Activated CD4-positive, alpha-beta T cell treated with anti-CD3 and anti-CD28 coated beads, Interleukin-2, amount 50 U/mL, for 1 hour (primary cell): ENCODE results near the gene MTG1.
"Not testable (repeated sequence)": the region's sequence is repeated elsewhere in the genome, so short reads cannot be mapped to it uniquely, and the experiment has no call there.

ENCODE experiments used
- DNase-seq: peaks from one replicate; pipeline ENCODE4 v3.0.0-alpha.2; 2020

The MTG1 gene

DNA sequence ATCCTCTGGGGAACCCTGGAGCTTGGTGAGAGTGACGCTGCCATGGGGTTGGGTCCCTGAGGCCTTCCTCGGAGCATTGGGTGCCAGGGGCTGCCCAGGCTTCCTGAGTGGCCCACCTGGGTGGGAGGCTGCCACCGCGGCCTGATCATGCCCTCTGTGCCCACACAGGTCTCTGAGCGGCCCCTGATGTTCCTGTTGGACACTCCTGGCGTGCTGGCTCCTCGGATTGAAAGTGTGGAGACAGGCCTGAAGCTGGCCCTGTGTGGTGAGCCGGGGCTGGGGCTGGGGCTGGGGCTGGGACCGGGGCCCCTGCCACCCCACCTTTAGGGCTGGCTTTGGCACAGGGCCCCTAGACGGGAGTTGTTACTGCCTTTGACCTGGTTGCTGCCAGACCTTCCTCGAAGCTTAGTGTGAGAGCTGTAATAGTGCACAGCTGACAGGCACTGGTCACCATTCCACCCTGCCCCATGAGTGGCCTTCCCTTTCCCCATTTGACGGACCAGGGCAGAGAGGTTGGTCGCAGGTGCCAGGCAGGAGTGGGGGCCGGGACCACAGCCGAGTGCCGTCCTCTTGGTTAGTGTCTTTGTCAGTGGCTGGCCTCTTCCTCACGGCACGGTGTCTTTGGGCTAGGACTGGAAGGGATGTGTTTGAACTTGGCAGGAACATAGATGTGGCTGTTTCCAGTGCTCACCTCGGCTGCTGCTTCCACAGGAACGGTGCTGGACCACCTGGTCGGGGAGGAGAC, 8.2 kb downstream of the MTG1 start:
- DNase-seq = no peak

GRCh38 chr10:133403359-133403758, 9.4 kb downstream of the MTG1 start:
- no peak for DNase-seq

GRCh38 chr10:133403784-133404183, 9.8 kb downstream of the MTG1 start:
- DNase-seq = no peak

- DNase-seq = no peak
Observed at GRCh38 chr10:133405272-133405671, 11.3 kb downstream of the MTG1 start.

DNA sequence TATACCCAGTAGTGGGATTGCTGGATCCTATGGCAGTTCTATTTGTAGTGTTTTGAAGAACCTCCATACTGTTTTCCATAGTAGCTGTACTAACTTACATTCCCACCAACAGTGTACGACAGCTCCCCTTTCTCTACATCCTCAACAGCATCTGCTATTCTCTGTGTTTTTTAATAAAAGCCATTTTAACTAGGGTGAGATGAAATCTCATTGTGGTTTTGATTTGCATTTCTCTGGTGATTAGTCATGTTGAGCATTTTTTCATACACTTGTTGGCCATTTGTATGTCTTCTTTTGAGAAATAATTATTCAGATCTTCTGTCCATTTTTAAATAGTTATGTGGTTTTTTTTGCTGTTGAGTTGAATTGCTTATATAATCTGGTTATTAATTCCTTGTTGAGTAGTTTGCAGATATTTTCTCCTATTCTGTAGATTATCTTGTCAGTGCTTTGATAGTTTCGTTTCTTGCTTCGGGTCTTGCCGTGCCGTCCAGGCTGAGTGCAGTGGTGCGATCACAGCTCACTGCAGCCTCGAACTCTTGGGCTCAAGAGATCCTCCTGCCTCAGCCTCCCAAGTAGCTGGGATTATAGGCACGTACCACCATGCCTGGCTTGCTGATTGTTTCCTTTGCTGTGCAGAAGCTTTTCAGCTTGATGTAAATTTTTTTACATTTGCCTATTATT, 12.0 kb downstream of the MTG1 start:
- no peak for DNase-seq

DNA sequence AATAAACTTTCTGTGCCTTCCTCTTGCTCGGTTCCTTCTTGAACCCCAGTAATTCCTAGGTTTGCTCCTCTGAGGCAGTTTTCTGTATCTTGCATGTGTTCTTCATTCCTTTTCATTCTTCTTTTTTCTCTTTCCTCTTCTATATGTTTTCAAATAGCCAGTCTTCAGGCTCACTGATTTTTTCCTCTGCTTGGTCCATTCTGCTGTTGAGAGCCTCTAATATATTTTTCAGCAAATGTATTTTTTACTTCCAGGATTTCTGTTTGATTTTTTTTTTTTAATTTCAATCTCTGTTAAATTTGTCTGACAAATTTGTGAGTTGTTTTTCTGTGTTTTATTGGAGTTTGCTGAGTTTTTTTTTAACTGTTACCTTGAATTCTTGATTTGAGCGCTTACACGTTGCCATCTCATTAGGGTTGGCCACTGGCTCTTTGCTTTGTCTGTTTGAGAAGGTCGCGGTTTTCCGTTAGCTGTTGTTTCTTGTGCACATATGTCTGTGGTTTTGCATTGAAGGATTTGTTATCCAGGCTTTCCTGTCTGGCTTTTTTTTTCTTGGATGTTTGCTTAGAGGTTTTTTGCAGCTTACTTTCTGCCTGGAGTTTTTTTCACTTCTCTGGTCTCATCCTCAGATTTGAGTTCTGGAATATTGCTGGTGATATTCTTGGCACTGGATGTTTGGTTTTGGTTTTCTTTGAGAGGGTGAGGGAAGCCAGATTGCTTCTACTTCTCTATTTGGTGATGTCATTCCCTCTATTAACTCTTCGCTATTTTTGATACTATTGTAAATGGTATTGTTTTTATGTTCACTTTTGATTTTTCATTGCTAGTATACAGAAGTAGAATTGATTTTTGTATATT, 17.8 kb downstream of the MTG1 start:
- no peak for DNase-seq

DNA sequence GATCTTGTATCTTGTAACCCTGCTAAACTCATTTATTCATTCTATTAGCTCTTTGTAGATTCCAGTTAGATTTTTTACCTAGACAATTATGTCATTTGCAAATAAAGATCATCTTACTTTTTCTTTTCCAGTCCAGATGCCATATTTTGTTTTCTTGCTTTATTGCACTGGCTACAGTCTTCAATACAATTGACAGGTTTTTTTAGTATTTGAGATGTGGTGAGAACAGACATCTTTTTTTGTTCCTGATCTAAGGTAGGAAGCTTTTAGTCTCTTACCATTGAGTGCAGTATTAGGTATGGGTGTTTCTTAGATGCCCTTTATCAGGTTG, 18.4 kb downstream of the MTG1 start:
- DNase-seq = no peak

GRCh38 chr10:133414401-133414800, 20.4 kb downstream of the MTG1 start:
- not testable (repeated sequence) for DNase-seq

- DNase-seq = no peak
Observed at GRCh38 chr10:133415752-133416151, 21.8 kb downstream of the MTG1 start.

- DNase-seq = no peak
Observed at GRCh38 chr10:133418289-133418993, 24.5 kb downstream of the MTG1 start.

DNA sequence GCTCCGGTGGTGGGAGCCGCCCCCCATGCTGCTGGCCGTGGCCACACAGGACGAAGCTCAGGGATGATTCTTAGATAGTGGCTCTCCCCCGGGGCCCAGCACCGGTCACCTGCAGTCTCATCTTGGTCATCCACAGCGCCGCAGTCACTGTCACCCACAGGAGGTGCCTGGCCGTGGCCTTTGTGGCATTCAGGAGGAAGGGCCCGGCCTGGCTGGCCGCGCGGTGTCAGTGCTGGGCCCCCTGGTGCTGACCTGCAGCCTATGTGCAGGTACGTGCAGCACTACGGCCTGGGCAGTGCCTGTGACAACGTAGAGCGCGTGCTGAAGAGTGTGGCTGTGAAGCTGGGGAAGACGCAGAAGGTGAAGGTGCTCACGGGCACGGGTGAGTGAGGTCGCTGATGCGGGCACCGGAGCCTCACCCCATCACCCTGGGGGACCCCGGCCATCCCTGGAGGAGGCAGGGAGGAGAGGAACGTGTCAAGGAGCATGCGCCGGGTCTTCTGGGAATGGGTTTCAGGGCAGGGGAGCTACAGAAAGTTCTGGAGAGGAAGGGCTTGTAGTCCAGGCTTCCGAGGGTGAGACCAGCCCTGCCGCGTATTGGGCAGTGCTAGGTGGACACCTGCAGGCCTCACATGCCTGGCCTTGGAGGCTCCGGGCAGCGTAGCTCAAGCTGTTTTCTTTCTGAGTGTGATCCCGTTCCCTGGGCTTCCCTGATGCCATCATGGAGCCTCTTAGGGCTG, 25.4 kb downstream of the MTG1 start:
- DNase-seq = no peak

DNA sequence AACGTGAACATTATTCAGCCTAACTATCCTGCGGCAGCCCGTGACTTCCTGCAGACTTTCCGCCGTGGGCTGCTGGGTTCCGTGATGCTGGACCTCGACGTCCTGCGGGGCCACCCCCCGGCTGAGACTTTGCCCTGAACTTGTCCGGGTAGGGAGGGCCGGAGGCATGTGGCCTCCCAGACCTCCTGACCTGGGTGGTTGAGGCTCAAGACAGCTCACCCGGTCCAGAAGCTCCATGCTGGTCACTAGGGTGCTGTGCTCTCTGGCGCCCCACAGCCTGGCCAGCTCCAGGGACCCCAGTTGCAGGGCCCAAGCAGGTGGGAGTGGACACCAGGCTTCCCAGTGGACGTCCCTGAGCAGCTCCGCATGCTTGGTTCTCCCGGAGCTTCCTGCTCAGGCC, 26.1 kb downstream of the MTG1 start:
- DNase-seq = no peak

- no peak for DNase-seq
Observed at GRCh38 chr10:133420579-133420978, 26.6 kb downstream of the MTG1 start.

DNA sequence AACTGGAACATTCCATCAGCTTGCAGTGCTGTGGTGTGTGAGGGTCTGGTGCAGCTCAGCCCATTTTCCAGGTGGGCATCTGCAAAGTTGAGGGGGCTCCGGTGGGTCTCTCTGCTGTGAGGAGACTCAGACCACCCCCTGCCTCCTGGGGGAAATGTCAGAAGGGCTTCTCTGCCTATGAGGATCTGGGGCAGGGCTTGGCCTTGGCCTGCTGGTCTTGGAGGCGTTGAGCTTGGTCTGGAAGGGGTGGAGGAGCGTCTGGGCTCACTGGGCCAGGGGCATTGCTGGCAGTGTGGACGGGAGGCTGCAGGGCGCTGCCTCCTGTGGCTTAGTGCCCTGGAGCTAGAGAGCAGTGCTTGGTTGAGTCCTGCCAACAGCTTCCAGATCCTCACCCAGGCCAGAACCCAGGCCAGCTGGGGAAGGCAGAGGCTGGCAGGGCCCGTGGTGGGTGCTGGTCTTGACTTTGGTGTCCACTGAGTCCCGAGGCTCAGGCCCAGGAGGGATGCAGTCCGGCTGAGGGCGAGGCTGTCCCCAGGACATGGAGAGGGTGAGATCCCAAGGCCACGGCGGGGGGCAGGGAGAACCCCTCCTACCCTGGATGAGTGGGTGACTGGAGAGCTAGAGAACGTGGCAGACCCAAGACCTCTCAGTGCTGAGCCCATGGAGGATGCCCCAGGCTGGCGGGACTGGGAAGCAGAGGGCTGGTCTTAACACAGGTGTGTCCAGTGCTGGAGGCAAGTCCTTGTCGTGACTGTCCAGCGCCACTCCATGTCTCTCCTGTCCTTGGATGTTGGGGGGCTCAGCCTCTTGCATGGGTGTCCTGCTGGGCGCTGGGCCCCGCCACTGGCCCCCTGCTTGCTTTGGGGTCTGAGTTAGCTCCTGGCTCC, 27.6 kb downstream of the MTG1 start:
- DNase-seq = no peak

GRCh38 chr10:133422223-133422806, 28.4 kb downstream of the MTG1 start:
- DNase-seq = no peak

GRCh38 chr10:133422807-133423771, 29.1 kb downstream of the MTG1 start:
- DNase-seq = no peak

- not testable (repeated sequence) for DNase-seq
Observed at GRCh38 chr10:133424102-133424501, 30.1 kb downstream of the MTG1 start.

DNA sequence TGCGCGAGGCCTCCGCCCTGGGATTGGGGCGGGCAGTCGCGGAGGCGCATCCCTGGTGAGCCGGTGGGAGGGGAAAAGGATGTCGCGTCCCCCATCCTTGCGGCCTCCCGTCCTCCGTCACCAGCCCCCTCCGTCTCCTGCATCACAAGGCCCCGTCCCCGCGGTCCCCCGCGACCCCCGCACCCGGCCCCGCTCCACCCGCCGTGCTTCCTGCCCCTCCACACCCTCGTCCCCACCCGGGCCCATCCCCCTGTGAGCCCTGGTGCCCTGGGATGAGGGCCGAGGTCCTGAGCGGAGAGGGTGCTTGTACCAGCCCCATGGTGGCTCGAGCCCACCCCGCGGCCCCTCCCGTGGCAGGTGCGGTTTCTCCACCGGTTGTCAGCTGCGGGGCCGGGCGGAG, 30.6 kb downstream of the MTG1 start, which contains the start of gene SPRN:
Gene SPRN (minus strand): TSS at position 25 of the 400 bp plus-strand sequence. CDS start 944 bp downstream, outside the sequence.
- DNase-seq = not testable (repeated sequence)

- DNase-seq = not testable (repeated sequence)
Observed at GRCh38 chr10:133429571-133429970, 35.6 kb downstream of the MTG1 start.
